Neutrophil (primary cell): ENCODE results near the gene PCK1.

ENCODE experiments used
- H3K27ac ChIP-seq: fragments of 200-600 bp; sonication (generic); 2 replicates; pipeline ENCODE4 v1.5.1; 2016; ENCODE audit warnings: mild to moderate bottlenecking, moderate library complexity
- H3K27me3 ChIP-seq: fragments of 200-600 bp; sonication (generic); 2 replicates; pipeline ENCODE4 v1.6.0; 2016; ENCODE audit warnings: mild to moderate bottlenecking
- H3K36me3 ChIP-seq: fragments of 200-600 bp; sonication (generic); 2 replicates; pipeline ENCODE4 v1.5.1; 2017
- H3K4me1 ChIP-seq, 2 experiments: fragments of 200-600 bp in 1 of 2; sonication (generic) in 1 of 2; 1 replicate in 1 of 2; 2 replicates in 1 of 2; pipeline versions ENCODE4 v1.5.1 to v1.6.1; 2013 to 2016; ENCODE audit warnings: low read depth in 1 of 2, low read length in 1 of 2, mild to moderate bottlenecking in 1 of 2, moderate library complexity in 1 of 2; ENCODE audit not compliant: control insufficient read depth in 1 of 2, insufficient read depth in 1 of 2
- H3K4me3 ChIP-seq, 2 experiments: fragments of 200-600 bp in 1 of 2; sonication (generic) in 1 of 2; 1 replicate in 1 of 2; 2 replicates in 1 of 2; pipeline ENCODE4 v1.5.1; 2013 to 2016; ENCODE audit warnings: low read depth in 1 of 2, low read length in 1 of 2, mild to moderate bottlenecking in 1 of 2, moderate library complexity in 1 of 2
- H3K9me3 ChIP-seq: fragments of 200-600 bp; sonication (generic); 2 replicates; pipeline ENCODE4 v1.5.1; 2016
- CTCF ChIP-seq: fragments of 200-600 bp; sonication (generic); IDR thresholded peaks from 2 replicates; pipeline ENCODE4 v1.5.1; 2016; ENCODE audit warnings: antibody characterized with exemption

Gene PCK1

GRCh38 chr20:57609086-57609841 is 48.4 kb downstream of the PCK1 start:
- Histone ChIP-seq H3K36me3 (peaks cover 99% of the 10 kb centered on the region), H3K4me1 (no peaks in the 10 kb centered on the region), H3K27me3 (no peaks in the 10 kb centered on the region), H3K9me3 (no peaks in the 10 kb centered on the region), H3K4me3 (no peak overlapping the region), H3K27ac (no peak overlapping the region)
- TF ChIP-seq CTCF: no peak

- Histone ChIP-seq H3K4me1 (no peaks in the 10 kb centered on the region), H3K27me3 (no peaks in the 10 kb centered on the region), H3K27ac (no peak overlapping the region), H3K36me3 (peaks cover 99% of the 10 kb centered on the region), H3K4me3 (no peak overlapping the region), H3K9me3 (no peaks in the 10 kb centered on the region)
- no peak for TF ChIP-seq CTCF
Observed at GRCh38 chr20:57609842-57610167, 48.9 kb downstream of the PCK1 start.

- Histone ChIP-seq H3K27me3 (peaks cover 3% of the 10 kb centered on the region), H3K9me3 (no peaks in the 10 kb centered on the region), H3K27ac (no peak overlapping the region), H3K4me3 (no peak overlapping the region), H3K4me1 (no peaks in the 10 kb centered on the region), H3K36me3 (peaks cover 100% of the 10 kb centered on the region)
- TF ChIP-seq CTCF: no peak
Observed at GRCh38 chr20:57610261-57610952, 49.5 kb downstream of the PCK1 start.

- Histone ChIP-seq H3K27ac (no peak overlapping the region), H3K27me3 (peaks cover 7% of the 10 kb centered on the region), H3K9me3 (no peaks in the 10 kb centered on the region), H3K4me1 (no peaks in the 10 kb centered on the region), H3K4me3 (no peak overlapping the region), H3K36me3 (peaks cover 100% of the 10 kb centered on the region)
- no peak for TF ChIP-seq CTCF
Observed at GRCh38 chr20:57611586-57612311, 50.8 kb downstream of the PCK1 start.

- Histone ChIP-seq H3K9me3 (no peaks in the 10 kb centered on the region), H3K4me3 (no peak overlapping the region), H3K27ac (no peak overlapping the region), H3K4me1 (peaks cover under 1 to 5% of the 10 kb centered on the region in 2 experiments), H3K36me3 (peaks cover 100% of the 10 kb centered on the region), H3K27me3 (peaks cover 7% of the 10 kb centered on the region)
- TF ChIP-seq CTCF: no peak
Observed at GRCh38 chr20:57612436-57612835, 51.5 kb downstream of the PCK1 start.
